K562 (cell line): ENCODE data around the gene KRI1. TPM values are rescaled to one million over a fixed set of nuclear protein-coding genes. Genes with fewer than 3 reads are reported as not detected.

Source experiments
- ATAC-seq: fragments of 200-7000 bp; cut with Tn5 transposase; 3 replicates; pipeline ENCODE4 v1.9.1; 2020; ENCODE audit warnings: moderate library complexity
- BruUV-seq: library from RNA; stranded (reverse); fragments of 400-500 nt; replicated peaks from 2 replicates; lab custom pipeline; 2021; lab: Mats Ljungman, UMichigan
- CTCF ChIA-PET: fragments of 300-600 bp; formaldehyde crosslinking; extraction: SDS; loops from one replicate; lab custom pipeline; 2021; ENCODE audit warnings: low intra/inter-chr PET ratio; lab: Yijun Ruan, JAX
- POLR2A ChIA-PET: fragments of 300-600, 350-650 bp; sonication (Branson Sonifier 250); formaldehyde crosslinking; extraction: SDS; loops from one replicate; lab custom pipeline; 2021; ENCODE audit warnings: antibody characterized with exemption, inconsistent platforms; lab: Yijun Ruan, JAX
- DNase-seq, 4 experiments: peaks; one replicate each; pipeline versions ENCODE4 v3.0.0 to v3.0.0-alpha.2; 2011 to 2018; ENCODE audit warnings: low spot score in 3 of 4, mixed read lengths in 3 of 4; ENCODE audit errors: extremely low read depth in 1 of 4
- FAIRE-seq: peaks from 2 replicates; lab custom pipeline; 2011; peaks lifted over from hg19 to GRCh38; lab: Jason Lieb, UNC
- H2AFZ ChIP-seq: 2 replicates; pipeline ENCODE4 v1.6.0; 2011; ENCODE audit warnings: low read depth, low read length, control low read depth, inconsistent platforms
- H3K27ac ChIP-seq: fragments of 200-600 bp; 3 replicates; pipeline ENCODE4 v1.8.0; 2011; ENCODE audit warnings: low read depth, mild to moderate bottlenecking, control low read depth, inconsistent platforms, low read length, moderate library complexity, mixed read lengths; ENCODE audit errors: extremely low read depth
- H3K27me3 ChIP-seq, 2 experiments: fragments of 300-600 bp in 1 of 2; 2 replicates in 1 of 2; 3 replicates in 1 of 2; pipeline versions ENCODE4 v1.6.0 to v1.8.0; 2011; ENCODE audit warnings: inconsistent platforms in 2 of 2, low read length in 2 of 2, mild to moderate bottlenecking in 1 of 2, mixed read lengths in 1 of 2, moderate library complexity in 1 of 2; ENCODE audit not compliant: control insufficient read depth in 2 of 2, insufficient read depth in 2 of 2
- H3K36me3 ChIP-seq: fragments of 300-600 bp; 3 replicates; pipeline ENCODE4 v1.8.0; 2011; ENCODE audit warnings: mild to moderate bottlenecking, low read length, inconsistent platforms; ENCODE audit not compliant: control insufficient read depth, insufficient read depth
- H3K4me1 ChIP-seq, 2 experiments: fragments of 200-600 bp in 1 of 2; replicated peaks in 1 of 2; 2 replicates in 1 of 2; 3 replicates in 1 of 2; pipeline versions ENCODE4 v1.5.1 to v1.8.0; 2011; ENCODE audit warnings: inconsistent platforms in 2 of 2, low read length in 2 of 2, mild to moderate bottlenecking in 1 of 2, mixed read lengths in 1 of 2, moderate library complexity in 1 of 2; ENCODE audit not compliant: control insufficient read depth in 2 of 2, insufficient read depth in 2 of 2
- H3K4me2 ChIP-seq: 2 replicates; pipeline ENCODE4 v1.6.1; 2011; ENCODE audit warnings: low read length, control low read depth, inconsistent platforms, mixed read lengths; ENCODE audit not compliant: insufficient read depth
- H3K4me3 ChIP-seq: fragments of 200-600 bp; sonication (generic), shearing (Covaris generic); 2 replicates; pipeline ENCODE4 v1.5.1; 2016; ENCODE audit warnings: control low read depth, inconsistent platforms
- H3K79me2 ChIP-seq: fragments of 200-600 bp; 3 replicates; pipeline ENCODE4 v1.8.0; 2011; ENCODE audit warnings: low read length, inconsistent platforms; ENCODE audit not compliant: control insufficient read depth, insufficient read depth
- H3K9ac ChIP-seq, 2 experiments: 2 replicates each; pipeline versions ENCODE4 v1.6.0 to v1.6.1; 2011; ENCODE audit warnings: low read depth in 2 of 2, low read length in 2 of 2, control low read depth in 1 of 2, inconsistent platforms in 1 of 2, mild to moderate bottlenecking in 1 of 2, mixed read lengths in 1 of 2; ENCODE audit not compliant: insufficient read depth in 1 of 2
- H3K9me1 ChIP-seq: one replicate; pipeline ENCODE4 v1.6.0; 2011; ENCODE audit warnings: inconsistent platforms, mild to moderate bottlenecking, low read length, moderate library complexity; ENCODE audit not compliant: control insufficient read depth, insufficient read depth
- H3K9me3 ChIP-seq: replicated peaks from 2 replicates; pipeline ENCODE4 v1.5.1; 2011; ENCODE audit warnings: low read depth, low read length, inconsistent platforms; ENCODE audit not compliant: control insufficient read depth, insufficient read depth
- H4K20me1 ChIP-seq: replicated peaks from 2 replicates; pipeline ENCODE4 v1.6.1; 2011; ENCODE audit warnings: low read length, inconsistent platforms, mixed read lengths; ENCODE audit not compliant: control insufficient read depth, insufficient read depth
- CEBPB ChIP-seq: fragments of 450-650 bp; IDR thresholded peaks from 2 replicates; pipeline ENCODE4 v1.6.1; 2016; ENCODE audit warnings: missing genetic modification characterization, missing compliant biosample characterization
- CREBBP ChIP-seq: IDR thresholded peaks from one replicate; pipeline ENCODE4 v1.6.1; 2012; ENCODE audit warnings: low read depth, mild to moderate bottlenecking, control low read depth, inconsistent platforms, low read length
- CREM ChIP-seq: IDR thresholded peaks from 2 replicates; pipeline ENCODE4 v1.6.1; 2014; ENCODE audit warnings: antibody characterized with exemption, low read depth
- ERF ChIP-seq: fragments of 450-650 bp; formaldehyde crosslinking; IDR thresholded peaks from 2 replicates; pipeline ENCODE4 v1.4.0; 2020; ENCODE audit warnings: mild to moderate bottlenecking, mixed read lengths
- HEY1 ChIP-seq: fragments of 250-450 bp; sonication (Bioruptor Pico); IDR thresholded peaks from 2 replicates; pipeline ENCODE4 v1.5.0; 2020; ENCODE audit warnings: mild to moderate bottlenecking, moderate library complexity, borderline replicate concordance
- HSF4 ChIP-seq: fragments of 250-450 bp; sonication (Bioruptor Pico); IDR thresholded peaks from 2 replicates; pipeline ENCODE4 v2.1.2; 2022; ENCODE audit warnings: mild to moderate bottlenecking, moderate library complexity, borderline replicate concordance
- MYC ChIP-seq, 2 experiments: fragments of 250-450 bp in 1 of 2; sonication (Bioruptor Pico) in 1 of 2; IDR thresholded peaks; 2 replicates each; pipeline versions ENCODE4 v1.5.1 to v1.6.1; 2012 to 2021; ENCODE audit warnings: low read depth in 2 of 2, borderline replicate concordance in 1 of 2, improper control_type of control experiment in 1 of 2, low read length in 1 of 2, mild to moderate bottlenecking in 1 of 2, moderate library complexity in 1 of 2
- RBM25 ChIP-seq: fragments of 200-400 bp; formaldehyde crosslinking; IDR thresholded peaks from 2 replicates; pipeline ENCODE4 v1.6.1; 2018; ENCODE audit warnings: low read length, low read depth, moderate library complexity; ENCODE audit not compliant: severe bottlenecking
- RFX7 ChIP-seq: fragments of 250-450 bp; sonication (Bioruptor Pico); IDR thresholded peaks from 2 replicates; pipeline ENCODE4 v1.5.1; 2021; ENCODE audit warnings: mild to moderate bottlenecking
- TEAD2 ChIP-seq: fragments of 450-650 bp; IDR thresholded peaks from 2 replicates; pipeline ENCODE4 v1.6.1; 2016; ENCODE audit warnings: missing genetic modification characterization, control low read depth, missing compliant biosample characterization
- ZNF699 ChIP-seq: fragments of 250-450 bp; sonication (Bioruptor Pico); IDR thresholded peaks from 2 replicates; pipeline ENCODE4 v1.8.0; 2021; ENCODE audit warnings: mild to moderate bottlenecking, moderate library complexity; ENCODE audit not compliant: insufficient replicate concordance
- WGBS: fragments of 100-300 bp; shearing (Covaris generic); methylation state at CpG from one replicate; pipeline ENCODE4 v1.1.6; 2016; ENCODE audit warnings: low coverage, mixed read lengths; ENCODE audit not compliant: insufficient coverage; ENCODE audit errors: missing lambda C conversion rate; 5-methylcytosine and 5-hydroxymethylcytosine counted together
- in situ Hi-C: fragments of 300-500 bp; cut with MboI; formaldehyde crosslinking; loops from 4 replicates; pipeline ENCODE4 v1.15.0; 2018; ENCODE audit warnings: inconsistent platforms, mixed read lengths
- intact Hi-C: fragments of 100-400 bp; cut with micrococcal nuclease; formaldehyde crosslinking; loops from 2 replicates; pipeline ENCODE4 v1.14.2; 2022
- polyA plus RNA-seq, 8 experiments: library from polyadenylated mRNA; depleted of rRNA in 4 of 8; stranded (reverse) in 5 of 8; unstranded in 3 of 8; fragments of >200 nt; fragmentation: Nextera tagmentation in 2 of 8; fragmentation: Illumina TruSeq in 1 of 8; extraction: Ambion mirVana in 2 of 8; extraction: Trizol in 1 of 8; gene quantifications; 2 replicates each; pipeline versions ENCODE4 v1.2.1 to v1.2.3, GENCODE V29; 2011 to 2014; ENCODE audit warnings: inconsistent platforms in 1 of 8, missing spikeins in 1 of 8
- total RNA-seq, 7 experiments: library from RNA; depleted of rRNA in 6 of 7; stranded (reverse); fragments of >200 nt in 6 of 7; fragmentation: Illumina TruSeq in 2 of 7; extraction: Trizol in 2 of 7; gene quantifications; 2 replicates each; pipeline versions ENCODE4 v1.2.1 to v1.2.3, GENCODE V29; 2011 to 2021; ENCODE audit warnings: low replicate concordance in 1 of 7
- TF ChIP-seq, protein P1 (sequence below), 2 experiments: fragments of 450-650 bp; IDR thresholded peaks; 2 replicates each; pipeline ENCODE4 v1.6.1; 2016; ENCODE audit warnings: mild to moderate bottlenecking in 2 of 2, borderline replicate concordance in 1 of 2, low read depth in 1 of 2, moderate library complexity in 1 of 2

Gene KRI1
- total and polyA plus RNA-seq, 9 of the 15 experiments (the other 6 are each of a cell fraction or from before 2014, with no cell fraction given), result 1.1 to 50.7 (median 24.7) TPM

DNA sequence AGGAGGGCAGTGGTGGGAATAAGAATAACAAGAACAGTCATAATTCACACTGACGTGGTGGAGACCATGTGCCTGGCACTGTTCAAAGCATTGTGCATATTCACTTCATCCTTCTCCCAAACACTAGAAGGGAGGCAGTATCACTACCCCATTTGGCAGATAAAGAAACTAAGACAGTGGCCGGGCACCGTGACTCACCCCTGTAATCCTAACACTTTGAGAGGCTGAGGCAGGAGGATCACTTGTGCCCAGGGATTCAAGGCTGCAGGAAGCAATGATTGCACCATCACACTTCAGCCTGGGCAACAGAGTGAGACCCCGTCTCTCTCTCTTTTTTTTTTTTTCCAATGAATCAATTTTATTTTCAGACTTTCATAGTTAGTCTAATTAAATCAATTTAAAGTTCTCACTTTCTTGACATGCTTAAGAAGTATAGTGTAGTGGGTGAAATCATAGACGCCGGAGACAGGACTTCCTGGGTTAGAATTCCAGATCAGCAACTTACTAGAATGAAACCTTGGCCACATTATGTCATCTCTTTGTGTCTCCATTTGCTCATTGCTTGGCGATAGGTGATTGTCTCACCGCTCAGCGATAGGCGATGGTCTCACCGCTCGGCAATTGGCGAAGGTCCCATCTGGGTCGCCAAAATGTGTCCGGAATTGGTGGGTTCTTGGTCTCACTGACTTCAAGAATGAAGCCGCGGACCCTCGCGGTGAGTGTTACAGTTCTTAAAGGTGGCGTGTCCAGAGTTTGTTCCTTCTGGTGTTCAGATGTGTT is 27.4 kb downstream of the KRI1 start:
- no TSS peak for BruUV-seq
- WGBS, result 24% methylated on average over 19 of the region's 20 CpGs
- Histone ChIP-seq H3K4me1 (peaks cover 4 to 21% of the 10 kb centered on the region in 2 experiments; a peak in 4 of 5 replicates), H3K27me3 (no peaks in the 10 kb centered on the region; a peak in 1 of 5 replicates), H2AFZ (0 out of 2 replicates have a peak overlapping the region, but pooled peaks have one; percentile 51), H4K20me1 (no peaks in the 10 kb centered on the region), H3K4me2 (no peak overlapping the region), H3K9me1 (no peaks in the 10 kb centered on the region), H3K79me2 (no peaks in the 10 kb centered on the region), H3K9ac (no peak overlapping the region), H3K9me3 (no peaks in the 10 kb centered on the region), H3K4me3 (no peak overlapping the region), H3K27ac (no peak overlapping the region), H3K36me3 (no peaks in the 10 kb centered on the region)
- FAIRE-seq (no peak), ATAC-seq (no peak), DNase-seq (no peak)
- intact Hi-C loops (no loop called here), in situ Hi-C loops (no loop called here)
- POLR2A ChIA-PET, result interaction anchor here (1.0 kb wide), 1 partner anchor 268 kb away, joined by 3 read pairs; the partner anchor contains the start of gene ICAM1
- CTCF ChIA-PET, result no interaction called here
- no peak for TF ChIP-seq ZNF699 (CRISPR knock-in tag)
- TF ChIP-seq HSF4 (CRISPR knock-in tag), result no peak
- TF ChIP-seq CREBBP, result no peak
- TF ChIP-seq CEBPB (tag), result peak; percentile 53
- no peak for TF ChIP-seq TEAD2 (tag)
- TF ChIP-seq CREM, result no peak
- TF ChIP-seq, protein P1, sequence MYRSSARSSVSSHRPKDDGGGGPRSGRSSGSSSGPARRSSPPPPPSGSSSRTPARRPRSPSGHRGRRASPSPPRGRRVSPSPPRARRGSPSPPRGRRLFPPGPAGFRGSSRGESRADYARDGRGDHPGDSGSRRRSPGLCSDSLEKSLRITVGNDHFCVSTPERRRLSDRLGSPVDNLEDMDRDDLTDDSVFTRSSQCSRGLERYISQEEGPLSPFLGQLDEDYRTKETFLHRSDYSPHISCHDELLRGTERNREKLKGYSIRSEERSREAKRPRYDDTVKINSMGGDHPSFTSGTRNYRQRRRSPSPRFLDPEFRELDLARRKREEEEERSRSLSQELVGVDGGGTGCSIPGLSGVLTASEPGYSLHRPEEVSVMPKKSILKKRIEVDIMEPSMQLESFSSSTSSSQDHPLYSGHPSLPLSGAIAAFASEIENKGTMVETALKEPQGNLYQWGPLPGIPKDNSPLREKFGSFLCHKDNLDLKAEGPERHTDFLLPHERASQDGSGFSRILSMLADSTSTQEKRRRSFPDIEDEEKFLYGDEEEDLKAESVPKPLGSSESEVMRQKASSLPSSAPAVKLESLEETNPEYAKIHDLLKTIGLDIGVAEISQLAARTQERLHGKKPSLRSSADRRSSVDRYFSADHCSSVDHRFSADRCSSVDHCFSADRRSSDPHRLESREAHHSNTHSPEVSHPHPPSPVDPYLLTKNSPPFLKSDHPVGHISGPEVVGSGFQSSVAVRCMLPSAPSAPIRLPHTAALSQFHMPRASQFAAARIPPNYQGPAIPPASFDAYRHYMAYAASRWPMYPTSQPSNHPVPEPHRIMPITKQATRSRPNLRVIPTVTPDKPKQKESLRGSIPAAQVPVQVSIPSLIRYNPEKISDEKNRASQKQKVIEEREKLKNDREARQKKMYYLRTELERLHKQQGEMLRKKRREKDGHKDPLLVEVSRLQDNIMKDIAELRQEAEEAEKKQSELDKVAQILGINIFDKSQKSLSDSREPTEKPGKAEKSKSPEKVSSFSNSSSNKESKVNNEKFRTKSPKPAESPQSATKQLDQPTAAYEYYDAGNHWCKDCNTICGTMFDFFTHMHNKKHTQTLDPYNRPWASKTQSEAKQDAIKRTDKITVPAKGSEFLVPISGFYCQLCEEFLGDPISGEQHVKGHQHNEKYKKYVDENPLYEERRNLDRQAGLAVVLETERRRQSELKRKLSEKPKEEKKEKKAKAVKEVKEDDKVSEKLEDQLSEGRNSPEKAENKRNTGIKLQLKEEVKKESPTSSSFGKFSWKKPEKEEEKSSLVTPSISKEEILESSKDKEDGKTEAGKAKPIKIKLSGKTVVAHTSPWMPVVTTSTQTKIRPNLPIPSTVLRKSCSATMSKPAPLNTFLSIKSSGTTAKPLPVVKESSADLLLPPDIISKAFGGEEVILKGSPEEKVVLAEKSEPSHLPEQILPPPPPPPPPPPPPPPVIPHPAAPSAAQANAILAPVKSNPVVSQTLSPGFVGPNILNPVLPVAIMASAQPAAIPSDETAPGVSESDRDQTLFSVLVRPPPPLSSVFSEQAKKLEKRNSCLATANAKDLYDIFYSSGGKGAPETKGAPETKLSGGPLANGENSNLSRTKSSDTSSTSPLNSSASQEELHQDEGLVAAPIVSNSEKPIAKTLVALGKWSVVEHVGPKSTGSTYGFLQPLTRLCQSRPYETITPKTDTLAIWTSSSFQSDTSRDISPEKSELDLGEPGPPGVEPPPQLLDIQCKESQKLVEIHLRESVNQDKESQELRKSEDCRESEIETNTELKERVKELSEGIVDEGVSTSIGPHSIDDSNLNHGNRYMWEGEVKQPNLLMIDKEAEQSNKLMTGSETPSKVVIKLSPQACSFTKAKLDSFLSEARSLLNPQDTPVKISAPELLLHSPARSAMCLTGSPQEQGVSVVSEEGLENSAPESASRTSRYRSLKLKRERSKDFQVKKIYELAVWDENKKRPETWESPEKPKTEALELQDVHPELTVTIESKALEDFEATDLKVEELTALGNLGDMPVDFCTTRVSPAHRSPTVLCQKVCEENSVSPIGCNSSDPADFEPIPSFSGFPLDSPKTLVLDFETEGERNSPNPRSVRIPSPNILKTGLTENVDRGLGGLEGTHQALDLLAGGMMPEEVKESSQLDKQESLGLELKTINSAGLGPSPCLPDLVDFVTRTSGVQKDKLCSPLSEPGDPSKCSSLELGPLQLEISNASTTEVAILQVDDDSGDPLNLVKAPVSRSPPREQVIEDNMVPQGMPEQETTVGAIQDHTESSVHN (IDR thresholded peaks at IDR 0.05; ENCODE audit: borderline replicate concordance in 1 of 2, low read depth in 1 of 2), result no peak
- TF ChIP-seq RFX7 (CRISPR knock-in tag), result no peak
- TF ChIP-seq MYC (IDR thresholded peaks at IDR 0.05; ENCODE audit: low read depth, low read length), result no peak
- no peak for TF ChIP-seq MYC (CRISPR knock-in tag; IDR thresholded peaks at IDR 0.05; ENCODE audit: borderline replicate concordance, low read depth)
- no peak for TF ChIP-seq ERF (CRISPR knock-in tag)
- no peak for TF ChIP-seq HEY1 (CRISPR knock-in tag)
- TF ChIP-seq RBM25, result peak; percentile 61
